IgD-negative memory B cell (primary cell): ENCODE results near the gene PITRM1. TPM values are rescaled to one million over a fixed set of nuclear protein-coding genes. Genes with fewer than 3 reads are reported as not detected.

Experiments
- H3K27ac Mint-ChIP-seq, 3 donors: one replicate each; pipeline ENCODE4 v1.8.0; 2020 to 2022; ENCODE audit warnings: mild to moderate bottlenecking in 3 of 3, mixed read lengths in 3 of 3, moderate library complexity in 1 of 3
- H3K27me3 Mint-ChIP-seq: one replicate; pipeline ENCODE4 v1.8.0; 2021; ENCODE audit warnings: mixed read lengths
- H3K36me3 Mint-ChIP-seq: one replicate; pipeline ENCODE4 v1.8.0; 2020; ENCODE audit warnings: mild to moderate bottlenecking, mixed read lengths
- H3K4me1 Mint-ChIP-seq, 3 donors: one replicate each; pipeline ENCODE4 v1.8.0; 2020 to 2022; ENCODE audit warnings: mixed read lengths in 3 of 3, mild to moderate bottlenecking in 1 of 3
- H3K4me3 Mint-ChIP-seq, 4 donors: one replicate each; pipeline ENCODE4 v1.8.0; 2020 to 2022; ENCODE audit warnings: mild to moderate bottlenecking in 4 of 4, mixed read lengths in 4 of 4, moderate library complexity in 3 of 4
- H3K9me3 Mint-ChIP-seq, 3 donors: one replicate each; pipeline ENCODE4 v1.8.0; 2020 to 2021; ENCODE audit warnings: mixed read lengths in 3 of 3, mild to moderate bottlenecking in 1 of 3
- polyA plus RNA-seq: library from polyadenylated mRNA; unstranded; fragments of 300-500 nt; fragmentation: Illumina TruSeq; gene quantifications from one replicate; pipeline ENCODE4 v1.2.3, GENCODE V29; 2021

Gene PITRM1
- polyA plus RNA-seq, 1 donor from 2014 or later: 37.2 TPM

DNA sequence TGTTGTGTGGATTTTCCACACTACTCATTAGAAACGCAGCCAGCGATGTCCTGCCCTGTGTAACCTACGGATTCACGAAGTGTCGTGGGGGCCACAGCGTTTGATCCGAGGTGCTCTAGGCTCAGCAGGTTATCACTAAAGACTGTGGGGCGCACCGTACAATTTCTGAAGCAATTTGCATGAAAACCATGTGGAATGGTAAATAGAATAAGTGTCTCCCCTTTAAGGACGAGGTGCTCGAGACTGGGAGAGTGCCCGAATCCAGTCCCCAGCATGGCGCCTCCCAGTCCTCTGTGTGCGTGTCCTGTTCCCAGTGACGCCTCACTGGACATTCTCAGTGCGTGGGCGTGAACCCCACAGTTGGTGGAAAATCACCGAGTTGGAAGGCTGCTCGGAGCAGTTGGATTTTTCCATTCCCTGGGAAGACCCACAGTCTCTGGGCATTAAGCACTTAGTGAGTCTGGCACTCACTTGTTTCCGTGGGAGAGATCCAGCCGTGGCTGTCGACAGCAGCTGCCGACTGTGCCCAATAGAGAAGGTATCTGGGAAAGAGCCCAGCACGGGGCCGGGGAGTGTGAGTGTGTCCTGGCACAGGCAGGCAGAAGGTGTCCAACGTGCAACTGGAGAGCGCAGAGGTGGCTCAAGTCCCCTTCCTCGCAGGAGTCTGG, 68.2 kb downstream of the PITRM1 start:
- no peaks in the 10 kb centered on the region for H3K27me3 Mint-ChIP-seq
- H3K4me3 Mint-ChIP-seq: no peak overlapping the region
- no peak overlapping the region for H3K27ac Mint-ChIP-seq
- no peaks in the 10 kb centered on the region for H3K9me3 Mint-ChIP-seq
- peaks cover 0 to 5% (median 0%) of the 10 kb centered on the region in 3 donors for H3K4me1 Mint-ChIP-seq
- H3K36me3 Mint-ChIP-seq: peaks cover 7% of the 10 kb centered on the region

DNA sequence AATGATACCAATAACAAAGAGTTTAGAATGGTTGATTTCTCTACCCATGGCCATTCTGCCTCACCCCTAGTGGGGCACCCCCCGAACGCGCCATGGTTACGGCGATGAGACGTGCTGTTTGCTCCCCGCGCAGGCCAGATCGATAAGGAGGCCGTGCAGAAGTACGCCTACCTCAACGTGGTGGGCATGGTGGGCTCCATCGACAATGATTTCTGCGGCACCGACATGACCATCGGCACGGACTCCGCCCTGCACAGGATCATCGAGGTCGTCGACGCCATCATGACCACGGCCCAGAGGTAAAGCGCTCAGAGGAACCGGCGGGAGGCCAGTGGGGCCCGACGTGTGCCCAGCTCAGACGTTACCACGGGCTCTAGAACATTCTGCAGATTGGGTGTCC, 68.9 kb downstream of the PITRM1 start:
- H3K4me3 Mint-ChIP-seq: no peak overlapping the region
- H3K27ac Mint-ChIP-seq: peak overlapping the region in 1 of 3 donors; percentile 19
- no peaks in the 10 kb centered on the region for H3K9me3 Mint-ChIP-seq
- no peaks in the 10 kb centered on the region for H3K27me3 Mint-ChIP-seq
- peaks cover 0 to 5% (median 0%) of the 10 kb centered on the region in 3 donors for H3K4me1 Mint-ChIP-seq
- peaks cover 7% of the 10 kb centered on the region for H3K36me3 Mint-ChIP-seq

DNA sequence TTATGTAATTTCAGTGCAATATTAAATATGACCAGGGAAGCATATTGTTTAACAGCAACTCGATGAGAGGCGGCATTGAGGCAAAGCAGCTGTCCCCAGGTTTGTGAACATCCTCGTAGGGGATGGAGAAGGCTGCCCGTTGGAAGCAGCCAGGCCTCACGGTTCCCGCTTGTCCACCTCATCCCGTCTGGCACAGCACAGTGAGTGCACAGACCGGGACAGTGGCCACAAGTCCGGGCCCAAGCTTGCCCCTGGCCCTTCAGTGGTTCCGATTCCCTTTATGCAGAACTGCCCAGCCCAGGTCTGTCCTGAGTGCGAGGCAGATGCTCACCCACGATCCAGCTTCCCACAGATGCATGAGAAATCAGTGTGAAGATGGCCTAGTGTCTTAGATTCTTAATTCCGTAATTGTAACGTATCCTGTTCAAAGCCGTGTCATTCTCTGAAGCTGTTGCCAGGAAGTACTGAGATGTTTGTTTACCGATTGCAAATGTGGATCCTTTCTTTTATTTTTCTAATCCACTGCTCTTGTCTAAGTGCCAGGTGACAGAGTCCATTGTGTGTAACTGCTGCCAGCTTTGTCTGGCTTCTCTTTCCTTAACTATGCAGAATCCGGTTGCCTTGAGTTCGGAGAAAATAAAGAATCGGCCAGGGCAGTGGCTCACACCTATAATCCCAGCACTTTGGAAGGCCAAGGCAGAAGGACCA, 69.7 kb downstream of the PITRM1 start:
- H3K27me3 Mint-ChIP-seq: no peaks in the 10 kb centered on the region
- no peak overlapping the region for H3K4me3 Mint-ChIP-seq
- no peaks in the 10 kb centered on the region for H3K9me3 Mint-ChIP-seq
- H3K4me1 Mint-ChIP-seq: peaks cover 0 to 5% (median 0%) of the 10 kb centered on the region in 3 donors
- H3K27ac Mint-ChIP-seq: no peak overlapping the region
- H3K36me3 Mint-ChIP-seq: peaks cover 5% of the 10 kb centered on the region

DNA sequence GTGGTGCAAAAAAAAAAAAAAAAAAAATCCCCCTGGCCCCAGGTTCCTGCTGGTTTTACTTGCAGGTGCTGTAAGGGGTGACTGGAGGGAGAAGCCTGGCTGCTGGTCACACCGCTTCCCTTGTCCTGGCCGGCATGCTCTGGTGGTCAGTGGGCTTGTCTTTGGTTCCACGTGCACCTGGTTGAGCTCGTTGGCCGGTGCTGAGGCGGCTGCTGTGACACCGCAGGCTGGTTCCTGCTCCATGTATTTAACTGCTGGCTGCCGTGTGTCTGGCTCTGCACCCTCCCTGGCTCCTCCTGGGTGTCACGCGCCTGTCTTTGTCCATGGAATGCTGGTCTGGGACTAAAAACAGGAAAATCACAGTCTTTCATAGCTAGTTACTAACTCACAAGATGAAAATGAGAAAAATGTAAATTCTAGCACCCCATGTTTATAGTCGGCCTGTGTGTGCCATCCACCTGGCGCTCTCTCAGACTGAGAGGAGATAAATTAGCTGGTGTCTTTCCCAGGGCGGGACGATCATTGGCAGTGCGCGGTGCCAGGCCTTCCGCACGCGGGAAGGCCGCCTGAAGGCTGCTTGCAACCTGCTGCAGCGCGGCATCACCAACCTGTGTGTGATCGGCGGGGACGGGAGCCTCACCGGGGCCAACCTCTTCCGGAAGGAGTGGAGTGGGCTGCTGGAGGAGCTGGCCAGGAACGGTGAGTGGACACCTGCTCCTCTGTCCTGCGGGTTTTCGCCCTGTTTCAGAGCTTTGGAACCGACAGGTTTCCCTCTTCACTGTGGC, 71.5 kb downstream of the PITRM1 start:
- H3K4me3 Mint-ChIP-seq: no peak overlapping the region

DNA sequence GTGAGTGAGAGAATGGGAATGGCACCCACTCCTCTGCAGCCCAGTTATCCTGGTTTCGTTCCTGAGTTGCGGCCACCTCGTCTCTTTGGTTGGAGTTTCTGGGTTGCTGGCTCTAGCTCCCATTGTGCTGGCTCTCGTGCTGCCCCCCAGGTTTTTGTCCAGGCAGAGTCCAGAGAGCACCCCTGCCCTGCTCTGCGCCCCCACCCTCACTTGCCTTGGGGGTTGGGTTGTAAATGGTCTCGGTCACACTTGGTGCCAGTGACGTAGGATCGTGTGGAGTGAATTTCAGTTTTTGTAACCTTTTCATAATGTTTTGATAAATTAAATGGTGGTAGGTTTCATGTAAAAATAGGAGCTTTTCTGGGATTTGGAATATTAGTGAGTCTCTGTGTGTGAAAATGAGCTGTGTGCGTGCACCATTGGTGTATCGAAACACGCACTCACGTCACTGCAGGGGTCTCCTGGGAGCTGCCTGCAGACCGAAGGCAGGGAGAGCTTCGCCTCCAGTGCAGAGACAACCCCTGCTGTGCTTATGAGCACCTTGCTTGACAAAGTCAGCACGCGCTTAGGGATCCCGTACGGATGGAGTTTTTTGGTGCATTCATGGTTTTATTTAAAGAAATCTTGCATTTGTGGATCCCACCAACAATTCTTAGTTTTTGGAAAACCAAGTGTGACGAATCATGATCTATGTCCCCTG, 72.3 kb downstream of the PITRM1 start:
- Mint-ChIP-seq H3K27me3 (no peaks in the 10 kb centered on the region), H3K4me1 (peaks cover 3 to 8% (median 6%) of the 10 kb centered on the region in 3 donors), H3K36me3 (peaks cover 5% of the 10 kb centered on the region), H3K4me3 (no peak overlapping the region), H3K9me3 (no peaks in the 10 kb centered on the region), H3K27ac (no peak overlapping the region)

More for the DNA sequence above, 71.5 kb downstream of the PITRM1 start:
- Mint-ChIP-seq H3K9me3 (no peaks in the 10 kb centered on the region), H3K27me3 (no peaks in the 10 kb centered on the region), H3K36me3 (peaks cover 5% of the 10 kb centered on the region), H3K4me1 (peaks cover 0 to 7% (median 0%) of the 10 kb centered on the region in 3 donors), H3K27ac (no peak overlapping the region)

DNA sequence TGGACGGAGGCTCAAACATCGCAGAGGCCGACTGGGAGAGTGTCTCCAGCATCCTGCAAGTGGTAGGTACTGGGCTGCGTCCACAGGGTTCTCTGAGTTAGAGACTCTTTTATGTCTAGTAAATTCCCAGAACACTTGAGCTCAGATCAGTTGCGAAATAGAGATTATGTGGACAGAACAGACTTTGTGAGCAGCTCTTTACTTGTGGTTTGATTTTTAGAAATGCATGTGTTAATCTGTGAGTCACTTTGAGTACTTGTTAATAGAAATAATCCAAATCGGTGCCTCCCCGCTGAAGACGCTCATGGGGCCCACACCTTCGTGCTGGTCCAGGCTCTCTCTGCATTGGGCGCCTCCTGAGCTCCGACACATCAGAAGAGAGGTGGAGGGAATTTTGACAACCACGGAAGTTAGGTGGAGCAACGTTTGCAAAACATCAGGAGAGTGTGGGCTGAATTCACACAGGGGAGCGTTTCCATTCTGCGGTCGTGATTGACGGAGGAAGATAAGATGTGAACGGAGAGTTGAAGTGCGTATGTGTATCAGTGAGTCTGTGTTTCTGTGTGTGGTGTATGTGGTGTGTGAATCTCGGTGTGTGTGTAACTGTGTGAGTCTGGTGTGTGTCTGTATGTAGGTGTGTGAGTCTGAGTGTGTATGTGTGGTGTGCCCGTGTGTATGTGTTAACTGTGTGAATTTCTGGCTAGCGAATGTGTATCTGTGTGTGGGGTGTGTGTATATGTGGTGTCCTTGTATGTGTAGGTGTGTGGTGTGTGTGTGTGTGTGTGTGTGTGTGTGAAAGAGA, 73.1 kb downstream of the PITRM1 start:
- Mint-ChIP-seq H3K9me3 (no peaks in the 10 kb centered on the region), H3K4me1 (peaks cover 3 to 8% (median 8%) of the 10 kb centered on the region in 3 donors), H3K4me3 (no peak overlapping the region), H3K36me3 (peaks cover 4% of the 10 kb centered on the region), H3K27ac (no peak overlapping the region), H3K27me3 (no peaks in the 10 kb centered on the region)

GRCh38 chr10:3098689-3099088, 73.9 kb downstream of the PITRM1 start:
- H3K9me3 Mint-ChIP-seq: no peaks in the 10 kb centered on the region
- no peaks in the 10 kb centered on the region for H3K27me3 Mint-ChIP-seq
- peaks cover 3 to 8% (median 8%) of the 10 kb centered on the region in 3 donors for H3K4me1 Mint-ChIP-seq
- peaks cover 3% of the 10 kb centered on the region for H3K36me3 Mint-ChIP-seq
- no peak overlapping the region for H3K27ac Mint-ChIP-seq
- H3K4me3 Mint-ChIP-seq: no peak overlapping the region

DNA sequence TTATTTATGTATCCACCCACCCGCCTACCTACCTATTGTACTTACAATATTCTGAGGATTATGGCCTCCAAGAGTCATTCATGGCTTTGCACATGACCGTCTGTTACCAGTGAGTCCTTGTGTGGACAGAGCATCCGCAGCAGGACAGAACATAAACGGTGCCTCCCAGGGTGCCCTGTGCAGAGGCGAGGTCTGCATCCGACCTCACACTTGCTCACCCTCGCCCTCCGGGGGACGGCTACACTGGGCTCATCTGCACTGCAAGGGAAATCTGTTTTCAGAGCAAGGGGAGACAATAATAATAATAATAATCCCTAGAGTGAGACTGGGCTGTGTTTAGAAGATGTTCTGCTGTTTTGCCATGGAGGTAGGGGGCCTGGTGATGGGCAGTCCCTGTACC, 75.4 kb downstream of the PITRM1 start:
- Mint-ChIP-seq H3K36me3 (peaks cover 3% of the 10 kb centered on the region), H3K4me1 (peaks cover 7 to 12% (median 8%) of the 10 kb centered on the region in 3 donors), H3K27ac (no peak overlapping the region), H3K9me3 (no peaks in the 10 kb centered on the region), H3K27me3 (no peaks in the 10 kb centered on the region), H3K4me3 (no peak overlapping the region)

DNA sequence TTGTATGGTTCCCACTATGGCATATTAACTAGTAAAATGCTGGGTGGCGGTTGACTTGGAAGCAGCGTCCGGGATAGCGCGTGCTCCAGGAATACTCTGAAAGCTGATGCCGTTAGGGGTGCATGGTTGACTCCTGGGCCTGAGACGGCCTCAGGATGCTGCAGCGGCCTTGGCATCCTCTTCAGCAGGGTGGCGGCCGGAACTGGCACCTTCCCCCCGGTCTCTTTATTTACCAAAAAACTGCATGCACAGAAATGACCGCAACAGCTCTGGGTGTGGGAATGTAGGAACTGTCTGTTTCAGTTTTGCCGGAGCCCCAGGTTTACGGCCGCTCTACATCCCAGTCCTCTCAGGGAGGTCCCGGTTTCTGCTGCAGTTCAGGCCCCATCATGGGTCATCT, 76.4 kb downstream of the PITRM1 start:
- Mint-ChIP-seq H3K9me3 (no peaks in the 10 kb centered on the region), H3K36me3 (peaks cover 3% of the 10 kb centered on the region), H3K27ac (peak overlapping the region in 1 of 3 donors; percentile 57), H3K4me3 (no peak overlapping the region), H3K4me1 (peaks cover 10 to 13% (median 12%) of the 10 kb centered on the region in 3 donors), H3K27me3 (no peaks in the 10 kb centered on the region)

- H3K4me1 Mint-ChIP-seq: peaks cover 10 to 14% (median 12%) of the 10 kb centered on the region in 3 donors
- no peaks in the 10 kb centered on the region for H3K9me3 Mint-ChIP-seq
- H3K27me3 Mint-ChIP-seq: no peaks in the 10 kb centered on the region
- no peak overlapping the region for H3K4me3 Mint-ChIP-seq
- peaks cover 5% of the 10 kb centered on the region for H3K36me3 Mint-ChIP-seq
- no peak overlapping the region for H3K27ac Mint-ChIP-seq
Measured at GRCh38 chr10:3095373-3096139, 77.0 kb downstream of the PITRM1 start.

- Mint-ChIP-seq H3K4me1 (peaks cover 10 to 15% (median 14%) of the 10 kb centered on the region in 3 donors), H3K36me3 (peaks cover 8% of the 10 kb centered on the region)
Measured at GRCh38 chr10:3094609-3095036, 78.0 kb downstream of the PITRM1 start.

DNA sequence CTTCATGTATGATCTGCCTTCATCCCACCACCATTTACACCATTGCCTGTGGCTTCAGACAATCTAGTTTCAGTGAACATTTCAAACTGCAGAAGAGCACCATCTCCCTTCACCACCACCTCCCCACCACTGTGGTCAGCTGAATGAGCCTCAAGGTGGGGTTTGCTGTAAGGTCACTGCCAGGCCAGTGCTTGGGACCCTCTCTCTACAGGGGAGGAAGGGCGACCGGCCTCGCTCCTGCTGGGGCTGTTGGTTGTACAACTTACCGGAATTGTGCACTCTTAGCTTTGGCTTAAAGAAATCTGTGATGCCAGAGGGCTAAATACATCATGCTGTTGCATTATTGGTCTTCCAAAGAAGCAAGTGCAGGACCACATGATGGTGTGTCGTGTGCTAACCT, 78.6 kb downstream of the PITRM1 start:
- no peaks in the 10 kb centered on the region for H3K27me3 Mint-ChIP-seq
- no peak overlapping the region for H3K4me3 Mint-ChIP-seq
- no peaks in the 10 kb centered on the region for H3K9me3 Mint-ChIP-seq
- peaks cover 9 to 15% (median 14%) of the 10 kb centered on the region in 3 donors for H3K4me1 Mint-ChIP-seq
- peaks cover 8% of the 10 kb centered on the region for H3K36me3 Mint-ChIP-seq
- H3K27ac Mint-ChIP-seq: peak overlapping the region in 2 of 3 donors; percentile 39 to 71

More at GRCh38 chr10:3094609-3095036, 78.0 kb downstream of the PITRM1 start:
- no peaks in the 10 kb centered on the region for H3K27me3 Mint-ChIP-seq
- no peaks in the 10 kb centered on the region for H3K9me3 Mint-ChIP-seq
- peak overlapping the region in 1 of 3 donors; percentile 71 for H3K27ac Mint-ChIP-seq
- no peak overlapping the region for H3K4me3 Mint-ChIP-seq

DNA sequence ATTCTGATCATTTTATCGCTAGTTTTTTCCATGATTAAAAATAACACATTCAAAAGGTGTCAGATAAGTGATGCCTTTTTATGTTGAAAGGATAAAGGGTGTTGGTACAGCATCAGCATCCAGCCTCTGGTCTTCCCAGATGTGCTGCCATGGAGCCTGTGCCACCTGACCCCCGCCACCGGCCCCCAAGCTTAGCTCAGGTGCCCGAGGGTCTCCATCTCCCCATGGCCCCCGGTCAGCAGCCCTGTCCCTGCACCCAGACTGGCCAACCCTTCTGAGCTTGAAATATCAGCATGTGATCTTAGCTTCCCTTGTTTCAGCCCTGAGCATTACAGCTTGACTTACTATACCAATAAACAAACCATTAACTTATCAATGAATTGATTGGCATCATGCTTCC, 80.7 kb downstream of the PITRM1 start:
- Mint-ChIP-seq H3K4me1 (peaks cover 9 to 15% (median 14%) of the 10 kb centered on the region in 3 donors), H3K36me3 (peaks cover 8% of the 10 kb centered on the region), H3K27me3 (no peaks in the 10 kb centered on the region), H3K4me3 (no peak overlapping the region), H3K27ac (no peak overlapping the region), H3K9me3 (no peaks in the 10 kb centered on the region)
